H1 (cell line): ENCODE results near the gene USHBP1. TPM values are rescaled to one million over a fixed set of nuclear protein-coding genes. Genes with fewer than 3 reads are reported as not detected.

ENCODE experiments used
- CTCF ChIA-PET: fragments of 300-600 bp; sonication (Branson Sonifier 250); formaldehyde crosslinking; loops from one replicate; lab custom pipeline; 2021; ENCODE audit not compliant: partially characterized antibody; lab: Charles Lee
- POLR2A ChIA-PET: fragments of 300-600 bp; sonication (Branson Sonifier 250); formaldehyde crosslinking; loops from one replicate; lab custom pipeline; 2021; ENCODE audit warnings: inconsistent platforms; ENCODE audit not compliant: partially characterized antibody; lab: Charles Lee
- DNase-seq, 2 experiments: peaks; one replicate each; pipeline versions ENCODE4 v3.0.0 to v3.0.0-alpha.2; 2010 to 2022; ENCODE audit warnings: low spot score in 2 of 2, low read depth in 1 of 2, mixed read lengths in 1 of 2
- FAIRE-seq: peaks from 2 replicates; lab custom pipeline; 2011; peaks lifted over from hg19 to GRCh38; lab: Jason Lieb, UNC
- H2AFZ ChIP-seq: 2 replicates; pipeline ENCODE4 v1.8.1; 2012; ENCODE audit warnings: low read length, inconsistent platforms
- H2AK5ac ChIP-seq: 2 replicates; pipeline ENCODE4 v1.6.1; 2013; ENCODE audit warnings: low read depth, low read length
- H2BK120ac ChIP-seq: replicated peaks from 2 replicates; pipeline ENCODE3; 2013; ENCODE audit warnings: low read depth, low read length, inconsistent platforms
- H2BK12ac ChIP-seq: 2 replicates; pipeline ENCODE4 v1.6.1; 2013; ENCODE audit warnings: low read depth, low read length
- H2BK15ac ChIP-seq: 2 replicates; pipeline ENCODE4 v1.6.1; 2013; ENCODE audit warnings: low read length
- H2BK20ac ChIP-seq: 2 replicates; pipeline ENCODE4 v1.6.1; 2013; ENCODE audit warnings: low read length
- H2BK5ac ChIP-seq: 2 replicates; pipeline ENCODE4 v1.6.1; 2013; ENCODE audit warnings: low read depth, low read length
- H3K14ac ChIP-seq: 2 replicates; pipeline ENCODE4 v1.6.1; 2013; ENCODE audit warnings: inconsistent platforms; ENCODE audit not compliant: insufficient read length
- H3K18ac ChIP-seq: 2 replicates; pipeline ENCODE4 v1.6.1; 2013; ENCODE audit warnings: low read length; ENCODE audit errors: extremely low read depth
- H3K23ac ChIP-seq: 2 replicates; pipeline ENCODE4 v1.6.1; 2013; ENCODE audit warnings: inconsistent platforms; ENCODE audit not compliant: insufficient read length
- H3K23me2 ChIP-seq: 2 replicates; pipeline ENCODE4 v1.6.1; 2013; ENCODE audit warnings: low read depth, low read length
- H3K27ac ChIP-seq: 2 replicates; pipeline ENCODE4 v1.6.1; 2011; ENCODE audit warnings: low read depth, low read length, inconsistent platforms
- H3K27me3 ChIP-seq, 4 experiments: replicated peaks in 1 of 4; 1 replicate in 1 of 4; 2 replicates in 3 of 4; pipeline versions ENCODE4 v1.6.1 to v1.8.1; 2011 to 2013; ENCODE audit warnings: low read length in 3 of 4, mild to moderate bottlenecking in 3 of 4, inconsistent platforms in 2 of 4, mixed read lengths in 2 of 4, moderate library complexity in 1 of 4; ENCODE audit not compliant: control insufficient read depth in 3 of 4, insufficient read depth in 3 of 4; ENCODE audit errors: extremely low read depth in 1 of 4
- H3K36me3 ChIP-seq, 4 experiments: 2 replicates each; pipeline versions ENCODE4 v1.6.1 to v1.8.1; 2011 to 2013; ENCODE audit warnings: mild to moderate bottlenecking in 4 of 4, low read length in 3 of 4, moderate library complexity in 2 of 4, control low read depth in 1 of 4, inconsistent platforms in 1 of 4; ENCODE audit not compliant: insufficient read depth in 4 of 4, control insufficient read depth in 2 of 4
- H3K4ac ChIP-seq: replicated peaks from 2 replicates; pipeline ENCODE3; 2013; ENCODE audit warnings: low read length, low read depth, mixed read lengths, inconsistent platforms; ENCODE audit not compliant: insufficient read length
- H3K4me1 ChIP-seq, 4 experiments: replicated peaks in 1 of 4; 1 replicate in 1 of 4; 2 replicates in 3 of 4; pipeline versions ENCODE4 v1.6.1 to v1.8.1; 2011 to 2013; ENCODE audit warnings: low read length in 3 of 4, inconsistent platforms in 2 of 4, mixed read lengths in 1 of 4; ENCODE audit not compliant: insufficient read depth in 4 of 4, control insufficient read depth in 3 of 4
- H3K4me2 ChIP-seq, 2 experiments: 2 replicates each; pipeline versions ENCODE4 v1.6.1 to v1.8.1; 2011 to 2013; ENCODE audit warnings: low read depth in 2 of 2, low read length in 2 of 2, control low read depth in 1 of 2, inconsistent platforms in 1 of 2, mild to moderate bottlenecking in 1 of 2; ENCODE audit not compliant: insufficient read depth in 1 of 2
- H3K4me3 ChIP-seq, 4 experiments: fragments of 200-600, 300-600 bp in 1 of 4; sonication (generic), shearing (Covaris generic), sonication (Bioruptor Twin) in 1 of 4; 2 replicates each; pipeline versions ENCODE4 v1.5.1 to v1.8.1; 2011 to 2016; ENCODE audit warnings: low read length in 4 of 4, low read depth in 3 of 4, control low read depth in 2 of 4, inconsistent platforms in 2 of 4, mild to moderate bottlenecking in 2 of 4, mixed read lengths in 1 of 4, moderate library complexity in 1 of 4; ENCODE audit not compliant: insufficient read depth in 2 of 4; ENCODE audit errors: extremely low read depth in 1 of 4
- H3K56ac ChIP-seq: replicated peaks from 2 replicates; pipeline ENCODE3; 2013; ENCODE audit warnings: low read depth, mild to moderate bottlenecking, mixed read lengths, low read length, inconsistent platforms; ENCODE audit not compliant: insufficient read length
- H3K79me1 ChIP-seq: 2 replicates; pipeline ENCODE4 v1.6.1; 2013; ENCODE audit warnings: low read depth, low read length, control low read depth
- H3K79me2 ChIP-seq, 2 experiments: 2 replicates each; pipeline versions ENCODE4 v1.6.1 to v1.8.1; 2012 to 2013; ENCODE audit warnings: low read length in 2 of 2, mild to moderate bottlenecking in 2 of 2, inconsistent platforms in 1 of 2; ENCODE audit not compliant: insufficient read depth in 2 of 2, control insufficient read depth in 1 of 2
- H3K9ac ChIP-seq, 4 experiments: replicated peaks in 1 of 4; 1 replicate in 1 of 4; 2 replicates in 3 of 4; pipeline versions ENCODE4 v1.6.1 to v1.8.1; 2011 to 2013; ENCODE audit warnings: low read depth in 3 of 4, low read length in 3 of 4, control low read depth in 2 of 4, mild to moderate bottlenecking in 2 of 4, moderate library complexity in 2 of 4, inconsistent platforms in 1 of 4; ENCODE audit errors: extremely low read depth in 1 of 4
- H3K9me3 ChIP-seq, 2 experiments: 2 replicates each; pipeline versions ENCODE4 v1.6.1 to v1.8.1; 2012 to 2013; ENCODE audit warnings: mild to moderate bottlenecking in 2 of 2, moderate library complexity in 2 of 2, control low read depth in 1 of 2, inconsistent platforms in 1 of 2, low read depth in 1 of 2, low read length in 1 of 2, mixed read lengths in 1 of 2; ENCODE audit not compliant: insufficient read depth in 2 of 2
- H4K20me1 ChIP-seq, 2 experiments: replicated peaks in 1 of 2; 2 replicates each; pipeline versions ENCODE3 to v1.8.1; 2011 to 2013; ENCODE audit warnings: inconsistent platforms in 2 of 2, low read length in 2 of 2, mild to moderate bottlenecking in 1 of 2; ENCODE audit not compliant: insufficient read depth in 2 of 2, control insufficient read depth in 1 of 2
- H4K5ac ChIP-seq: 2 replicates; pipeline ENCODE4 v1.6.1; 2013; ENCODE audit warnings: low read length, low read depth, mixed read lengths, inconsistent platforms; ENCODE audit not compliant: insufficient read length
- H4K8ac ChIP-seq: 2 replicates; pipeline ENCODE4 v1.8.0; 2013; ENCODE audit warnings: mild to moderate bottlenecking, moderate library complexity, low read length, inconsistent platforms; ENCODE audit not compliant: insufficient read depth; ENCODE audit errors: extremely low read depth
- H4K91ac ChIP-seq: replicated peaks from 2 replicates; pipeline ENCODE3; 2013; ENCODE audit warnings: low read length, mixed read lengths, inconsistent platforms; ENCODE audit not compliant: insufficient read length
- CBX8 ChIP-seq: fragments of 300-800, 300-1000 bp; sonication (generic); IDR thresholded peaks from 2 replicates; pipeline ENCODE4 v1.7.1; 2016; ENCODE audit warnings: low read depth, low read length, borderline replicate concordance
- CTBP2 ChIP-seq: IDR thresholded peaks from 2 replicates; pipeline ENCODE4 v1.7.0; 2011; ENCODE audit warnings: borderline replicate concordance, mild to moderate bottlenecking, moderate library complexity, mixed read lengths, low read length; ENCODE audit not compliant: insufficient read depth, insufficient read length
- GABPA ChIP-seq: IDR thresholded peaks from 2 replicates; pipeline ENCODE4 v1.6.1; 2011; ENCODE audit warnings: mild to moderate bottlenecking, low read length, moderate library complexity, borderline replicate concordance; ENCODE audit not compliant: insufficient read depth
- HDAC6 ChIP-seq: IDR thresholded peaks from one replicate; pipeline ENCODE4 v1.7.1; 2012; ENCODE audit warnings: low read depth, mild to moderate bottlenecking, inconsistent platforms, low read length, moderate library complexity
- PHF8 ChIP-seq: fragments of 200-600 bp; sonication (generic); conservative IDR thresholded peaks from 2 replicates; pipeline ENCODE4 v1.7.1; 2012; ENCODE audit warnings: low read depth, mild to moderate bottlenecking, inconsistent platforms, low read length, moderate library complexity
- SIX5 ChIP-seq: IDR thresholded peaks from 2 replicates; pipeline ENCODE4 v1.6.1; 2011; ENCODE audit warnings: mild to moderate bottlenecking, low read depth, low read length
- SP1 ChIP-seq: IDR thresholded peaks from 2 replicates; pipeline ENCODE4 v1.6.1; 2011; ENCODE audit warnings: low read depth, low read length
- SRF ChIP-seq: IDR thresholded peaks from 2 replicates; pipeline ENCODE4 v1.6.1; 2011; ENCODE audit warnings: mild to moderate bottlenecking, low read depth, low read length, moderate library complexity
- TAF1 ChIP-seq: IDR thresholded peaks from 2 replicates; pipeline ENCODE4 v1.6.1; 2011; ENCODE audit warnings: mild to moderate bottlenecking, low read depth, low read length
- WGBS, 2 experiments: shearing (Covaris generic) in 1 of 2; methylation state at CpG; one replicate each; pipeline versions ENCODE4 v1.1.6 to v1.1.7; 2013 to 2015; ENCODE audit warnings: low lambda C conversion rate in 2 of 2, mixed read lengths in 2 of 2, inconsistent platforms in 1 of 2, low coverage in 1 of 2, missing lambda C conversion rate in 1 of 2; ENCODE audit not compliant: insufficient replicate concordance in 2 of 2, insufficient coverage in 1 of 2, insufficient read length in 1 of 2; ENCODE audit errors: extremely low coverage in 1 of 2, missing lambda C conversion rate in 1 of 2; 5-methylcytosine and 5-hydroxymethylcytosine counted together
- polyA plus RNA-seq, 7 experiments: library from polyadenylated mRNA; depleted of rRNA in 3 of 7; stranded (reverse) in 5 of 7; unstranded in 2 of 7; fragments of >200 nt in 5 of 7; fragments of 200-250 nt in 2 of 7; gene quantifications; 1 replicate in 5 of 7; 2 replicates in 1 of 7; 4 replicates in 1 of 7; pipeline versions ENCODE4 v1.2.1 to v1.2.3, GENCODE V29; 2011 to 2013; ENCODE audit warnings: missing spikeins in 2 of 7, mixed read lengths in 2 of 7
- total RNA-seq: library from RNA; stranded (reverse); fragmentation: NEBNext Ultra II Directional; extraction: Animal tissue kit (Norgen Biotek cat#: 25700); gene quantifications from 2 replicates; pipeline ENCODE4 v1.2.1, GENCODE V29; 2021
- TF ChIP-seq, protein P1 (sequence below): IDR thresholded peaks from 2 replicates; pipeline ENCODE4 v1.6.1; 2011; ENCODE audit warnings: low read length, improper control_type of control experiment

Gene USHBP1
- total and polyA plus RNA-seq, 2 of the 8 experiments (the other 6 are each of a cell fraction or from before 2014, with no cell fraction given): 5.0 to 7.5 TPM

DNA sequence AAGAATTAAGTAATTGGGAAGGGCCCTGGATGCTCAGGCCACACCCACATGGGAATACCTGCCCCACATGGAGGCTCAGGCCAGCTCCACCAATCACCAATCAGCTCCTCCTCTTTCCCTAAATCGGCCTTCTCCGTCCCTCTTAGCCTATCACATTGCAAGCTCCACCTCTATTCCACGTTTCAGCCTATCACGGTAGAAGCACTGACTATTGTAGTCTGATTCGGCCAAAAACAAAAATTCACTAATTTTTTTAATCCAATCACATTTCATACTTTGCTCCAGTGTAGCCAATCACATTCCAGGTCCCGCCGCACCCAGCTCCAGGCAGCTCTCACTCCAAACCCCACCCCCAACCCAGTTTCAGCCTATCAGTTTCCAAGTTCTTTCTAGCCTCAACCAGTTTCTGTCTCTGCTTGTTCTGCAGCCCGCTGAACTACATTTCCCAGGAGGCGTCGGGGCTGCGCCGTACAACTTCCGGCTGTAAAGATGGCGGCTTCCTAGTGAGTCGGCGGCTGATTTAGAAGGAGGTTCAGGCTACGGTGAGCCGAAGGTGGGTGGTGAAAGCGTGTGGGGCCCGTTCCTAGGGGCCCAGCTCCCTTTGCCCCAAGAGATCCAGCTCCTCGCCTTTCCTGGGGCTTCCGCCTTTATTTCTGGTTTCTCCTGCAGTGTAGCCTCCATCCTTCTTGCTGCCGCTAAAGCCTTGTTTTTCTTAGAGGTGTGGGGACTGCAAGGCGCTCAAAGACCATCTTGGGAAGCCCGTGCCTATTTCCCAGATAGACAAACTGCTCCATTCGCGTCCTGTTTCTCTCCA is 2.6 kb upstream of the USHBP1 start, which contains the start of gene BABAM1:
BABAM1 (plus strand) TSS at position 469 of the 814 bp plus-strand sequence. CDS start 1,364 bp downstream, outside the sequence.
- H2BK5ac ChIP-seq: peak within 1 kb of the TSS; percentile 81
- peak within 1 kb of the TSS; percentile 71 to 100 (median 95) for H3K4me3 ChIP-seq
- H3K23ac ChIP-seq: no peak within 1 kb of the TSS
- H3K23me2 ChIP-seq: no peaks in the 10 kb centered on the region
- no peak within 1 kb of the TSS for H2AK5ac ChIP-seq
- no peak within 1 kb of the TSS for H2BK20ac ChIP-seq
- H3K18ac ChIP-seq: no peak within 1 kb of the TSS
- no peak within 1 kb of the TSS for H4K5ac ChIP-seq
- no peaks in the 10 kb centered on the region; the same call in 1 of the 2 replicates for H3K79me1 ChIP-seq
- DNase-seq (peak; percentile 88 to 96), FAIRE-seq (peak; percentile 99)
- H2BK12ac ChIP-seq: no peak within 1 kb of the TSS
- no peaks in the 10 kb centered on the region for H3K27me3 ChIP-seq
- H3K79me2 ChIP-seq: peaks cover 3 to 12% of the 10 kb centered on the region in 2 experiments; a peak in 3 of 4 replicates
- no peak within 1 kb of the TSS for H2BK120ac ChIP-seq
- H3K9me3 ChIP-seq: no peaks in the 10 kb centered on the region
- no peaks in the 10 kb centered on the region for H4K20me1 ChIP-seq
- CTCF ChIA-PET: interaction anchor here (0.6 to 2.7 kb wide), 8 partner anchors 17 to 200 kb away, joined by 3 to 8 read pairs (median 6); partner anchors contain the start of gene NR2F6
- 2% methylated on average over 27 of the region's 27 CpGs; no CpG with 5 or more reads in 1 of the 2 experiments for WGBS, 2 experiments
- H3K56ac ChIP-seq: peak within 1 kb of the TSS; percentile 8
- peak within 1 kb of the TSS; percentile 86 to 89 for H3K4me2 ChIP-seq
- peak within 1 kb of the TSS; percentile 60; the same call in 1 of the 2 replicates for H3K27ac ChIP-seq
- peaks cover 5 to 14% (median 8%) of the 10 kb centered on the region in 4 experiments; a peak in 5 of 8 replicates for H3K36me3 ChIP-seq
- no peak within 1 kb of the TSS for H4K91ac ChIP-seq
- peak within 1 kb of the TSS; percentile 97; the same call in 1 of the 2 replicates for H4K8ac ChIP-seq
- 0 out of 2 replicates have a peak within 1 kb of the TSS, but pooled peaks have one; percentile 55 for H2AFZ ChIP-seq
- no peak within 1 kb of the TSS for H3K14ac ChIP-seq
- peak within 1 kb of the TSS; percentile 70 to 92 (median 89) for H3K9ac ChIP-seq
- POLR2A ChIA-PET: interaction anchor here (0.6 to 12.8 kb wide), 18 partner anchors 12 to 441 kb away, joined by 3 to 113 read pairs (median 5); partner anchors contain the start of genes ANKLE1, DDA1 and USE1
- no peak within 1 kb of the TSS for H3K4ac ChIP-seq
- H2BK15ac ChIP-seq: no peak within 1 kb of the TSS
- peaks cover 0 to 8% (median 2%) of the 10 kb centered on the region in 4 experiments; a peak in 5 of 7 replicates for H3K4me1 ChIP-seq
- TF ChIP-seq, protein P1, sequence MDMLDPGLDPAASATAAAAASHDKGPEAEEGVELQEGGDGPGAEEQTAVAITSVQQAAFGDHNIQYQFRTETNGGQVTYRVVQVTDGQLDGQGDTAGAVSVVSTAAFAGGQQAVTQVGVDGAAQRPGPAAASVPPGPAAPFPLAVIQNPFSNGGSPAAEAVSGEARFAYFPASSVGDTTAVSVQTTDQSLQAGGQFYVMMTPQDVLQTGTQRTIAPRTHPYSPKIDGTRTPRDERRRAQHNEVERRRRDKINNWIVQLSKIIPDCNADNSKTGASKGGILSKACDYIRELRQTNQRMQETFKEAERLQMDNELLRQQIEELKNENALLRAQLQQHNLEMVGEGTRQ: no peak
- no peak for TF ChIP-seq CTBP2
- no peak for TF ChIP-seq HDAC6
- peak; percentile 91 for TF ChIP-seq GABPA
- TF ChIP-seq TAF1: peak; percentile 97
- peak; percentile 69 for TF ChIP-seq PHF8
- TF ChIP-seq SIX5: peak; percentile 85
- TF ChIP-seq SP1: peak; percentile 100
- TF ChIP-seq SRF: peak; percentile 35; the same call in 1 of the 2 replicates
- no peak for TF ChIP-seq CBX8
